HG02798 (cell line): ENCODE data around the gene TMEM269.
A peak's percentile ranks its signal among the peaks of the same experiment; 100 is the strongest.

Source experiments
- ATAC-seq: cut with Tn5 transposase; IDR thresholded peaks from one replicate; pipeline ENCODE4 v1.9.1; 2021; ENCODE audit warnings: mild to moderate bottlenecking; ENCODE audit not compliant: unreplicated experiment, poor library complexity

The TMEM269 gene

GRCh38 chr1:42817440-42817767 lies 32.6 kb downstream of the TMEM269 start:
- no peak for ATAC-seq

DNA sequence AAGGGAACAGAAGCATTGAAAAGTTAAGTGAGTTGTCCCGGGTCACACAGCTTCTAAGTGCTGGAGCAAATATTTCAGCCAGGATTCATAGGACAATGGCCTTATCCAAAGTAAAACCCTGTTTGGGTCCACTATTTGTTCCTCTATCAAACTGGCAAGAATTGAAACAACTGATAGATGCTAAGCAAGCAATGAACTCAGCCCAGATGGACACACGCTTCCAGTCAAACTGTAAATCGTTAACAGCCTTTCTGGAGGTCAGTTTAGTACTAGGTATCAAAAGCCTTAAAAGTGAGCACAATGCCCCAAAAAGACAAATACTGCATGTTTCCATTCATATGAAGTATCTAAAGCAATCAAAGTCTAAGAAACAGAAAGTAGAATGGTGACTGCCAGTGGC lies 33.2 kb downstream of the TMEM269 start:
- ATAC-seq, result no peak

DNA sequence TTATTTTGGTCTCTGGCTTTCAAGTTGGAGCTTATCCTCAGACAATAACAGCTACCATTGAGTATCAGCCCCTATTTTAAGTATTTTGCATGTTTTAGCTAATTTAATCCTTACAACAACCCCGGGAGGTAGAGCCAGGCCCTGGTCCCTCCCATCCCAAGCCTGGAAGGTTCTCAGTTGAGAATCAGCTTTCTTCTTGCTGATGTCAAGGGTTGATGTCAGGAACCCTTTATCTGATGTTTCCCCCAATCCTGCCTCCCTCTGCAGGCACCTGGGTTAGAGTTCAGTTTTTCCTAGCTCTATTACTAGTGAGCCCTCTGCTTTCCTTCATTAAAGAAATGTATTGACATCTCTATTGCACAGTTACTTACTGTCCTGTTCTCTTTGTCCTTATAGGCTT lies 36.0 kb downstream of the TMEM269 start:
- ATAC-seq, result no peak

DNA sequence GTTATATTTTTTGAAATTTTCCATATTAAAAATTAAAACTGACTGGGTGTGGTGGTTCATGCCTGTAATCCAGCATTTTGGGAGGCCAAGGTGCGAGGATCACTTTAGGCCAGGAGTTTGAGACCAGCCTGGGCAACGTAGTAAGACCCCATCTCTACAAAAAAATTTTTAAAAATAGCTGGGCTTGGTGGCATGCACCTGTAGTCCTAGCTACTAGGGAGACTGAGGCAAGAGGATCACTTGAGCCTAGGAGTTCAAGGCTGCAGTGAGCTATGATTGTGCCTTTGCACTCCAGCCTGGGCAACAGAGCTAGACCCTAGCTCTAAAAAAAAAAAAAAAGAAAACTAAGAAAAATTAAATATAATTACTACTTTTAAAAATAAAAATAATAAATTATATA lies 36.9 kb downstream of the TMEM269 start:
- ATAC-seq, result no peak

- ATAC-seq, result no peak
Observed at GRCh38 chr1:42822800-42823392, 38.1 kb downstream of the TMEM269 start.

DNA sequence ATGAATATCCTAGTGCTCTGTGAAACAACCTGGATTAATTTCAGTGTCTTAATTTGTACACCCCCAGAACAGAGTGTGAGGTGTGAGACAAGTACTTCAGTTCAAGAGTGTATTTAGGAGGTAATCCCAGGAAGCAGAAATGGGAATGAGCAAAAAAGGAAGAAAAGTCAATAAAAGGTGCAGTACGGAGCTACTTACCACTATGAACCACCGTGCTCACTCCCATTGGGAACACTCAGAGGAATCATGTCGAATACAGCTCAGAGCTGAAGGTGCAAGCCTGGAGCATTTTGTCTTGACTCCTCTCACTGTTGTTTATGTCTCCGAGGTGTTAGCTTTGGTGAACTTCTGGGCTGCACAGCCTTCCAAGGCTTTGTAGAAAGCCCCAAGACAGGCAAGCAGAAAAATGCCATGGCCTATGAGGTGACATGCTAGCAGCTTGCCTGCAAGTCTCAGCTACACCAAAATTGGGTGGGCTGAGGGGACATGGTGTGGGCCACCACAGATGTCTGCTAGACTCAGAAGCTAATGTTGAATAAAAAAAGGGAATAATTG lies 39.8 kb downstream of the TMEM269 start:
- ATAC-seq, result no peak

GRCh38 chr1:42825036-42825851 lies 40.5 kb downstream of the TMEM269 start:
- ATAC-seq, result no peak

DNA sequence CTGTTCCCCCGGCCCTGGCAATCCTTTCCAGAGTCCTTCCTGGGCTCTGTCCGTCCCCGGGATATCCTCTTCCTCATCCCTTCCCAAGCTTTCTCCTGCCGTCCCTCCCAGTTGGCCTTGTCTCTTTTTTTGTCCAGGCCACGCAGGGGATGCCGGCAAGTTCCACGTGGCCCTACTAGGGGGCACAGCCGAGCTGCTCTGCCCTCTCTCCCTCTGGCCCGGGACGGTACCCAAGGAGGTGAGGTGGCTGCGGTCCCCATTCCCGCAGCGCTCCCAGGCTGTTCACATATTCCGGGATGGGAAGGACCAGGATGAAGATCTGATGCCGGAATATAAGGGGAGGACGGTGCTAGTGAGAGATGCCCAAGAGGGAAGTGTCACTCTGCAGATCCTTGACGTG lies 45.8 kb downstream of the TMEM269 start:
- ATAC-seq, result no peak

DNA sequence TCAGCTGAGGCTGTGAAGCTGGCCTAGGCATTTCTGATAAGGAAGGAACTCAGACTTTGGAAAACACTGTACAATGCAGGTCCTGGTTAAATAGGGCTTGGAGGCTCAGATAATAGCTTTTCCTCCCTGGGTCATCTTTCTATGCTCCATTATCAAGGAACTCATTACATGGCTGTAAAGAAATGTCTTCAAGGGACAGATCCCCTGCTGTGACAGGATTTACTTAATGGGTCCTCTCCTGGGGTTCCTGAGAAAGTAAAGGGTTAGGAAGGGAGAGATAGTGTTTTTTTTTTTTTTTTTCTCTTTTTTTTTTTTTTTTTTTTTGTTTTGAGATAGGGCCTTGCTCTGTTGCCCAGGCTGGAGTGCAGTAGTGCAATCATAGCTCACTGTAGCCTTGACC lies 46.5 kb downstream of the TMEM269 start:
- no peak for ATAC-seq

DNA sequence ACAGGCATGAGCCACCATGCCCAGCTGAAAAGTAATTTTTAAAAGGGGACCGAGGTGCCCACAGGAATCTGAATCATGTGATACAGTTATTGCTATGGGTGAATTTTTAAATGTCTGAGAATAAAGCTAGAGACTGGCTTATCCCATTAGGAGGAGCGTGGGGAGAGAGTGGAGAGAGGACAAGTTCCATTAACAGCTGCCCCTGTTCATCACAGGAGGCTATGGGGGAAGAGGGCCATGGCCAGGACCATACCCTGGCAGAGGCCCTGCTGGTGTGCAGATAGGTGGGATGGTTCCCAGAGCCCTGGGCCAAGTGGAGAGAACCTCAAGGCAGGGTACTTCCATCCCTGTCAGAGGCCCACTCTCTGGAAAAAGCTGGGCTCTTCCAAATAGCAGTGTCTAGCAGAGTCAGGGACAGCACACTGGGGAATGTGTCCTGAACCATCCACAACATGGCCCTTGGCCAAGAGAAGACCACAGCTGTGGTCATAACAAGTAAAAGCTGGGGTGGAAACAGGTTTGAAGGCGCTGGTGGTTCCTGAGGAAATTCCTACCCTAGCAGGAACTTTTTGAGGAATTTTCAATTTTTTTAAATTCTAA lies 48.0 kb downstream of the TMEM269 start:
- ATAC-seq, result no peak

- ATAC-seq, result no peak
Observed at GRCh38 chr1:42833981-42834380, 49.2 kb downstream of the TMEM269 start.

- ATAC-seq, result no peak
Observed at GRCh38 chr1:42834803-42835202, 50.0 kb downstream of the TMEM269 start.

GRCh38 chr1:42835422-42835821 lies 50.6 kb downstream of the TMEM269 start:
- ATAC-seq, result no peak

GRCh38 chr1:42837709-42838108 lies 52.9 kb downstream of the TMEM269 start:
- ATAC-seq, result no peak

- no peak for ATAC-seq
Observed at GRCh38 chr1:42838482-42839190, 53.8 kb downstream of the TMEM269 start.

- no peak for ATAC-seq
Observed at GRCh38 chr1:42841010-42841409, 56.2 kb downstream of the TMEM269 start.

DNA sequence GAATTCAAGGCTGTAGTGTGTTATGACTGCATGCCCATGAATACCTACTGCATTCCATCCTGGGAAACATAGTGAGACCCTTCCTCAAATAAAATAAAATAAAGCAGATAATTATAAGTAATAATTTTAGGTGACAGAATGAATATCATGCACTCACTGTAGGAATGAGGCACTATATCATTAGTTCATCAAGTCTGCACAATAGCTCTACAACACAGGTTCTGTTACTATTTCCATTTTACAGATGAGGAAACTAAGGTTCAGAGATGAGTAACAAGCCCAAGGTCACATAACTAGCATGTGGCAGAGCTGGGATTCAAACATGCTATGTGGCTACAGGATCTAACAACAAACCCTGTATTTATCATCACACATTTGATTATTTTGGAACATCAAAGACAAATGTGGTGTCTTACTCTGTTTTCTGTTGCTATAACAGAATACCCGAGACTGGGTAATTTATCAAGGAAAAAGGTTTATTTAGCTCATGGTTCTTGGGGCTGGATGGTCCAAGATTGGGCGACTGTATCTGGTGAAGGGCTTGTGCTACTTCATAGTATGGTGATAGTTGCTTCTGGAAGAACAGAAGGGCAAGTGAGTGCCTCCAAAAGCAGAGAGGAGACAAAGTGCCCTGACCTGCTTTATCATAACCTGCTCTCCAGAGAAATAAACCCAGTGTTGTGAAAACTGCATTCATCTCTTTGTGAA lies 56.8 kb downstream of the TMEM269 start:
- no peak for ATAC-seq

DNA sequence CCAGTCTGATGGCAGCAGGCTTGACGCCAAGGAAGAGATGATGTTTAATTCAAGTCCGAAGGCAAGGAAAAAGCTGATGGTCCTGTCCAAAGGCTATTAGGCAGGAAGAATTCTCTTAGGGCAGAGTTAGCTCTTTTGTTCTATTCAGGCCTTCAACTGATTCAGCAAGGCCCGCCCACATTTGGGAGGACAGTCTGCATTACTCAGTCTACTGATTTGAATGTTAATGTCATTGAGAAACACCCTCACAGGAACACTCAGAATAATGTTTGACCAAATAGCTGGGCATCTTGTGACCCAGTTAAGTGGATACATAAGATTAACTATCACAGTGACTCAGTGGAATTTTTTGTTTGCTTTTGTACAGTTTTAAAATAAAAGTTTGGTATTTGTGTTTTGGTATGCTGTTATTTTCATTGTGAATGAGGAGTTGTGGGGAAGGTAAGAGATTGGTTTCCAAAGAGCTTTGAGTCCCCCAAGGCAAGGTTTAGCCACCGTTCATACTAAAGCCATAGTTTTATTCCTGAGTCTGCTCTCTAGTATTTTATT lies 59.9 kb downstream of the TMEM269 start:
- ATAC-seq, result no peak

- no peak for ATAC-seq
Observed at GRCh38 chr1:42845193-42845592, 60.4 kb downstream of the TMEM269 start.

DNA sequence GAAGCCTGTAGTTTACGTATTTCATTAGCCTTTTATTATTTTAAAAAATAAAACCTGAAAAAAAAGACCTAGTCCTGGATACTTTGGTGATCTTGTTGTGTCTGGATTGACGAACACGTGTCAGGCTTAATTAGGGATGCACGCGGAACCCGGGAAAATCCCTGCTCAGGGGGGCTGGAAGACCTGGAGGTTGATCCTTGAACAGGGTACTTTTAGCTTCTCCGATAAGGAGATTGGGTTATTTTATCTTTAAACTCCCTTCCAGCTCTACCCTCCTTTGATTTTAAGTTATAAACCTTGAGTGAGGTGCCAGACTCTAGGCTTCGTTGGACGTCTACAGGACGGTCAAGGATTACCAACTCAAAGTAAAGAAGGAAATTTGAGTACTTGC lies 61.1 kb downstream of the TMEM269 start:
- peak; percentile 15 for ATAC-seq
